Measurements from ENCODE around the gene MRM1.
"Not testable (repeated sequence)": the region's sequence is repeated elsewhere in the genome, so short reads cannot be mapped to it uniquely, and the experiment has no call there.

The MRM1 gene

DNA sequence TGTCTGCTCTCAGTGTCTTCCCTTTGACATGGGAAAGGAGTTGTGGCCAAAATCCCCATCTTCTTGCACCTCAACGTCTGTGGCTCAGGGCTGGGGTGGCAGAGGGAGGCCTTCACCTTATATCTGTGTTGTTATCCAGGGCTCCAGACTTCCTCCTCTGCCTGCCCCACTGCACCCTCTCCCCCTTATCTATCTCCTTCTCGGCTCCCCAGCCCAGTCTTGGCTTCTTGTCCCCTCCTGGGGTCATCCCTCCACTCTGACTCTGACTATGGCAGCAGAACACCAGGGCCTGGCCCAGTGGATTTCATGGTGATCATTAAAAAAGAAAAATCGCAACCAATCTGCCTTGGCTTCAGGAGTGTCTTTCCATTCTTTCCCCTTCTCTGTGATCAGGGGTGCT is 918 bp upstream of the MRM1 start:
- no peak overlapping the region for H3K4me3 ChIP-seq (ENCODE audit: low read depth, low read length)
- no peak for DNase-seq (ENCODE audit: low read depth)
- TF ChIP-seq, protein P1, sequence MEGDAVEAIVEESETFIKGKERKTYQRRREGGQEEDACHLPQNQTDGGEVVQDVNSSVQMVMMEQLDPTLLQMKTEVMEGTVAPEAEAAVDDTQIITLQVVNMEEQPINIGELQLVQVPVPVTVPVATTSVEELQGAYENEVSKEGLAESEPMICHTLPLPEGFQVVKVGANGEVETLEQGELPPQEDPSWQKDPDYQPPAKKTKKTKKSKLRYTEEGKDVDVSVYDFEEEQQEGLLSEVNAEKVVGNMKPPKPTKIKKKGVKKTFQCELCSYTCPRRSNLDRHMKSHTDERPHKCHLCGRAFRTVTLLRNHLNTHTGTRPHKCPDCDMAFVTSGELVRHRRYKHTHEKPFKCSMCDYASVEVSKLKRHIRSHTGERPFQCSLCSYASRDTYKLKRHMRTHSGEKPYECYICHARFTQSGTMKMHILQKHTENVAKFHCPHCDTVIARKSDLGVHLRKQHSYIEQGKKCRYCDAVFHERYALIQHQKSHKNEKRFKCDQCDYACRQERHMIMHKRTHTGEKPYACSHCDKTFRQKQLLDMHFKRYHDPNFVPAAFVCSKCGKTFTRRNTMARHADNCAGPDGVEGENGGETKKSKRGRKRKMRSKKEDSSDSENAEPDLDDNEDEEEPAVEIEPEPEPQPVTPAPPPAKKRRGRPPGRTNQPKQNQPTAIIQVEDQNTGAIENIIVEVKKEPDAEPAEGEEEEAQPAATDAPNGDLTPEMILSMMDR (conservative IDR thresholded peaks at IDR 0.05; ENCODE audit: low read depth, low read length), result no peak

DNA sequence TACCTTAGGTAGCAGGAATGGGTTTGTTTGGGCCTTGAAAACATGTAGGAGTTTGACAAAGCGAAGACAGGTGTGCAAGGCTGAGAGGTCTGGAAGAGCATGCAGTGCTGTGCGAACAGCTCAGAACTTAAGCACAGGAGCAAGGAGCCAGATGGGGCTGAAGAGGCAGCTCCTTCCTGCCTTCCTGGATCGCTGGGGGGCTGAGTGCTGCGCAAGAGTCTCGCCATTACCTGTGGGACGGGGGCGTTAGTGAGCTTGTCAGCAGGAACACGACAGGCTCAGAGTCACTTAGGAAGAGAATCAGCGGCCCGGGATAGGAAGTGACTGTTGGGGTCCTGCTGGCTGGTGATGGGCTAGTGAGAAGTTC is 464 bp upstream of the MRM1 start:
- peak overlapping the region; percentile 96 for H3K4me3 ChIP-seq (ENCODE audit: low read depth, low read length)
- TF ChIP-seq, protein P1 (conservative IDR thresholded peaks at IDR 0.05; ENCODE audit: low read depth, low read length), result no peak
- DNase-seq (ENCODE audit: low read depth), result peak; percentile 50

DNA sequence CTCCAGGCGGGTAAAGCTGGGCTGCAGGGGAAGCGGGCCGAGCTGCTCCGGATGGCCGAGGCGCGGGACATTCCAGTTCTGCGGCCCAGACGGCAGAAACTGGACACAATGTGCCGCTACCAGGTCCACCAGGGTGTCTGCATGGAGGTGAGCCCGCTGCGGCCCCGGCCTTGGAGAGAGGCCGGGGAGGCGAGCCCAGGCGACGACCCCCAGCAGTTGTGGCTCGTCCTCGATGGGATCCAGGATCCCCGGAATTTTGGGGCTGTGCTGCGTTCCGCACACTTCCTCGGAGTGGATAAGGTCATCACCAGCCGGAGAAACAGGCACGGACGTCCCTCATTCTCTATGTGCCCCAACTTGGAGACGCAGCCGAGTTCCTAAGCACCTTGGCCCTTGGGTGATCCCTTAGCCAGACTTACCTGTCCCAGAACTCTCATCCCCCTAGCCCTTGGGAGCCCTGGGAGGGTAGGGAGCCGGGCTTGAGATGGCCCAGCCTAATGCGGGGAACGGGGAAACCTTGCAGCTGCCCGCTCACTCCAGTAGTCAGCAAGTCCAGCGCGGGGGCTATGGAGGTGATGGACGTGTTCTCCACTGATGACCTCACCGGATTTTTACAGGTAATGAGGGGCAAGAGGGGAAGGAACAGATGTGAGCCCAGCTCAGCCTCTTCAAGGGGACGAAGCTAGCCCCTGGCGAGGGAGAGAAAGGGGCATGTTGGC is 806 bp downstream of the MRM1 start:
- TF ChIP-seq, protein P1 (conservative IDR thresholded peaks at IDR 0.05; ENCODE audit: low read depth, low read length), result no peak
- H3K4me3 ChIP-seq (ENCODE audit: low read depth, low read length), result peak overlapping the region; percentile 96
- DNase-seq (ENCODE audit: low read depth), result peak; percentile 18

DNA sequence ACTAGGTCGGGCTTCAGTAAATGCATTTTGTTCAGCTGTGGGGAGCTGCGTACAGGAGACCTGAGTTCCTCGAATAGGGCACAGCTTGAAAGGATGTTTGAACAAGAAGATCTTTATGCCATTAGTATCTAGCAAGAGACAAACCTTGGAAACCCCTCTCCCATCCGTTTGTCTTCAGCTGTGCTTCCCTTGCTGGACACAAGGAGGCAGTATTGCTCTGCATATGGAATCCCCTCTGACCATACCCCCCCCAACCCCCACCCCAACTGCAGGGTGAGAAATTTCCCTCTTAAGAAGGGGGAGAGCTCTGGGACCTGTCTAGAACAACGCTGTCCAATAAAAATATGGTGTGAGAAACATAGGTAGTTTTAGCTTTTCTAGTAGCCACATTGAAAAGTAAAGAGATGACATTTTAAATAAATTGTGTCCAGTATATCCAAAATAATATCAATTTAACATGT is 1.6 kb downstream of the MRM1 start:
- peak overlapping the region; percentile 96 for H3K4me3 ChIP-seq (ENCODE audit: low read depth, low read length)
- DNase-seq (ENCODE audit: low read depth), result peak; percentile 81

DNA sequence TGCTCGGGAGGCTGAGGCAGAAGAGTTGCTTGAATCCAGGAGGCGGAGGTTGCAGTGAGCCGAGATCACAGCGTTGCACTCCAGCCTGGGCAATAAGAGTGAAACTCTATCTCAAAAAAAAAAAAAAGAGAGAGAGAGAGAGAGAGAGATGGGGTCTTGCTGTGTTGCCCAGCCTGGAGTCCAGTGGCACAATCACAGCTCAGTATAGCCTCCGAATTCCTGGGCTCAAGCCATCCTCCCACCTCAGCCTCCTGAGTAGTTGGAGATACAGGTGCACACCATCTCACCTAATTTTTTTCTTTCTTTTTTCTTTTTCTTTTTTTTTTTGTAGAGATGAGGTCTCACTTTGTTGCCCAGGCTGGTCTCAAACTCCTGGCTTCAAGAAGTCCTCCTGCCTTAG is 3.6 kb downstream of the MRM1 start:
- not testable (repeated sequence) for DNase-seq (ENCODE audit: low read depth); H3K4me3 ChIP-seq (ENCODE audit: low read depth, low read length)

More for the DNA sequence above, 1.6 kb downstream of the MRM1 start:
- TF ChIP-seq, protein P1 (conservative IDR thresholded peaks at IDR 0.05; ENCODE audit: low read depth, low read length), result peak; percentile 90

DNA sequence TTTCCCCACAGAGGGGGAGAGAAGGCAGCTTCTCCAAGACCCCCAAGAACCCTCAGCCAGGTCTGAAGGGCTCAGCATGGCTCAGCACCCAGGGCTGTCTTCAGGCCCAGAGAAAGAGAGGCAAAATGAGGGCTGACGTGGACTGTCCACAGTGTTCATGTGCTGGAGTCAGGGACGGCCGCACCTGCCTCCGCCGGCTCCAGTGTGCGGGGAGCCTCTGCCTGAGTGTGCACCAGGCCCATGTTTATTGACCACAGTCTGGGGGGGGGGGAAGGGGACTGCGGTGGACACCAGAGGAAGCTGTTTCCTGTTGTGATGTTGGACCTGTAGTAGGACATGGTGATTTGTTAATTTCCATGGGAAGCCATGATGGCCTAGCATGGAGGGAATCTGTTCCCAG is 6.9 kb downstream of the MRM1 start:
- H3K4me3 ChIP-seq (ENCODE audit: low read depth, low read length), result no peak overlapping the region
- TF ChIP-seq, protein P1 (conservative IDR thresholded peaks at IDR 0.05; ENCODE audit: low read depth, low read length), result no peak
- DNase-seq (ENCODE audit: low read depth), result no peak

DNA sequence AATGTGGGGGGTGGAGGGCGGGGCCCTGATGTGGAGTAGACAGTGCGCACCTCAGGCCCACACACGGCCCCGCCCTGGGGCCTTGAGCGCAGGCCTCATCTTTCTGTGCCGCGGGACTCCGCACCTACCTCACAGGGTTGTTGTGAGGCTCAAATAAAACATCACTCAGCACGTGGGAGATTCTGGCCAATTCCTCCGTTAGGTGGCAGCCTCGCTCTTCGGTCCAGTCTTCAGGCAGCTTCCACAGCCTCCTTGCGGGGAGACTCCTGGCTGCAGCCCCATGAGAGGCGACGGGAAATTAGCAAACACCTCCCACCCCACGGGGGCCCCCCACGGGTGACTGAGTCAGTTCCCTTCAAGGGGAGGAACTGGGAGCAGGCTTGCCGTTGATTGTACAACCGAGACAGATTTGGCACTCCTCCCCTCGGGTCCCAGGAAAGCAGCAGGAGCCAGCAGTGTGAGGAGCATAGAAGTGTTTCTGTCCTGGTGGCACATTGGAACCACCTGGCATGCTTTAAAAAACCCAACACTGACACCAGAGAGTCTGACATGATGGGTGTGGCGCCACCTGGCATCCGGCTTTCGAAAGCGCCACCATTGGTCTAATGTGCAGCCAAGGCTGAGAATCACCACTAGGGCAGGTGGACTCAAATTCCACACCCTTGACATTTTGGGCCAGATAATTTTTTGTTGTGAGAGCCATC is 7.6 kb downstream of the MRM1 start:
- peak overlapping the region; percentile 6 for H3K4me3 ChIP-seq (ENCODE audit: low read depth, low read length)
- TF ChIP-seq, protein P1 (conservative IDR thresholded peaks at IDR 0.05; ENCODE audit: low read depth, low read length), result peak; percentile 72
- peak; percentile 87 for DNase-seq (ENCODE audit: low read depth)

Data from choroid plexus epithelial cell (primary cell).